Activated gamma-delta T cell treated with anti-CD3 and anti-CD28 coated beads, Interleukin-2, amount 50 U/mL, for 16 hours (primary cell): Measurements from ENCODE around the gene ROGDI.

ENCODE experiments used
- DNase-seq: peaks from one replicate; pipeline ENCODE4 v3.0.0-alpha.2; 2020; ENCODE audit warnings: low read depth

Gene ROGDI

GRCh38 chr16:4814046-4814445 lies 11.6 kb upstream of the ROGDI start:
- no peak for DNase-seq

GRCh38 chr16:4813251-4814003 lies 11.0 kb upstream of the ROGDI start:
- no peak for DNase-seq

- no peak for DNase-seq
These were observed 9.3 kb upstream of the ROGDI start for GRCh38 chr16:4811773-4812172.

- no peak for DNase-seq
These were observed 8.8 kb upstream of the ROGDI start for GRCh38 chr16:4811242-4811641.

- DNase-seq: no peak
These were observed 3.8 kb upstream of the ROGDI start for GRCh38 chr16:4806280-4806679.

- no peak for DNase-seq
These were observed 2.8 kb upstream of the ROGDI start for GRCh38 chr16:4805231-4805630.

GRCh38 chr16:4803898-4804762 lies 1.7 kb upstream of the ROGDI start:
- DNase-seq: no peak

- DNase-seq: no peak
These were observed 990 bp upstream of the ROGDI start for GRCh38 chr16:4803401-4803844.

- DNase-seq: peak; percentile 82
These were observed 340 bp upstream of the ROGDI start for GRCh38 chr16:4802659-4803287.

- DNase-seq: peak; percentile 9
These were observed 1.1 kb downstream of the ROGDI start for GRCh38 chr16:4801051-4801961.

GRCh38 chr16:4800290-4801041 lies 2.0 kb downstream of the ROGDI start:
- DNase-seq: no peak

GRCh38 chr16:4799171-4799855 lies 3.1 kb downstream of the ROGDI start:
- no peak for DNase-seq

- no peak for DNase-seq
These were observed 4.0 kb downstream of the ROGDI start for GRCh38 chr16:4798456-4798855.

- no peak for DNase-seq
These were observed 4.6 kb downstream of the ROGDI start for GRCh38 chr16:4797805-4798252.

- no peak for DNase-seq
These were observed 5.2 kb downstream of the ROGDI start for GRCh38 chr16:4796982-4797804.

GRCh38 chr16:4795828-4796572 lies 6.4 kb downstream of the ROGDI start:
- no peak for DNase-seq

GRCh38 chr16:4795181-4795827 lies 7.1 kb downstream of the ROGDI start, which contains the start of gene SMIM22:
Gene SMIM22 (plus strand): TSS chr16:4795369. CDS start chr16:4795735, 366 bp downstream.
- no peak for DNase-seq

- DNase-seq: no peak
These were observed 9.4 kb downstream of the ROGDI start for GRCh38 chr16:4792951-4793513.
